Measurements from ENCODE around the gene TUT1. TPM values are rescaled to one million over a fixed set of nuclear protein-coding genes. Genes with fewer than 3 reads are reported as not detected.

The TUT1 gene
- total and polyA plus RNA-seq, 9 donors: 5.9 to 27.3 (median 18.3) TPM

- peak overlapping the region; percentile 2 to 68 for H3K27ac ChIP-seq
- intact Hi-C loops (cut with DNase I): loop anchor here in 2 of 4 donors (5.0 to 10.0 kb wide), 3 partner anchors 138 to 1059 kb away; partner anchors contain the start of genes PLAAT3 (in 1 of the 2) and SCGB1A1 (in 1 of the 2)
- TF ChIP-seq POLR2A (IDR thresholded peaks at IDR 0.05) (no peak), EP300 (IDR thresholded peaks at IDR 0.05) (no peak), CTCF (IDR thresholded peaks at IDR 0.05) (no peak)
- no peaks in the 10 kb centered on the region for H3K27me3 ChIP-seq
- H3K4me3 ChIP-seq: no peak overlapping the region
- H3K4me1 ChIP-seq (ENCODE audit: insufficient read depth): peaks cover 30% of the 10 kb centered on the region
- no peaks in the 10 kb centered on the region for H3K9me3 ChIP-seq
- 13 to 24% (median 19%) methylated on average over 4 of the region's 4 CpGs for WGBS, 3 donors
- DNase-seq: no peak
- no peaks in the 10 kb centered on the region for H3K36me3 ChIP-seq
Measured at GRCh38 chr11:62555464-62556107, 35.7 kb downstream of the TUT1 start.

- WGBS, 3 donors: 86 to 89% (median 86%) methylated on average over 7 of the region's 7 CpGs
- peaks cover 32% of the 10 kb centered on the region for H3K4me1 ChIP-seq (ENCODE audit: insufficient read depth)
- TF ChIP-seq CTCF (IDR thresholded peaks at IDR 0.05) (no peak), POLR2A (IDR thresholded peaks at IDR 0.05) (no peak), EP300 (IDR thresholded peaks at IDR 0.05) (no peak)
Measured at GRCh38 chr11:62554387-62555167, 36.7 kb downstream of the TUT1 start.

GRCh38 chr11:62553839-62554361 lies 37.4 kb downstream of the TUT1 start:
- 66 to 84% (median 81%) methylated on average over 8 of the region's 8 CpGs for WGBS, 3 donors
- Histone ChIP-seq H3K36me3 (no peaks in the 10 kb centered on the region), H3K27me3 (no peaks in the 10 kb centered on the region), H3K4me1 (ENCODE audit: insufficient read depth) (peaks cover 36% of the 10 kb centered on the region), H3K9me3 (no peaks in the 10 kb centered on the region), H3K27ac (peak overlapping the region; percentile 51 to 81), H3K4me3 (no peak overlapping the region)
- intact Hi-C loops (cut with DNase I): loop anchor here in 1 of 4 donors (10.0 kb wide), 1 partner anchor 1061 kb away; the partner anchor contains the start of gene PLAAT3
- no peak for DNase-seq
- TF ChIP-seq POLR2A (IDR thresholded peaks at IDR 0.05) (no peak), CTCF (IDR thresholded peaks at IDR 0.05) (no peak), EP300 (IDR thresholded peaks at IDR 0.05) (no peak)

More at GRCh38 chr11:62554387-62555167, 36.7 kb downstream of the TUT1 start:
- Histone ChIP-seq H3K9me3 (no peaks in the 10 kb centered on the region), H3K36me3 (no peaks in the 10 kb centered on the region), H3K4me3 (no peak overlapping the region), H3K27ac (peak overlapping the region in 1 of 2 donors; percentile 81), H3K27me3 (no peaks in the 10 kb centered on the region)
- intact Hi-C loops (cut with DNase I): loop anchor here in 2 of 4 donors (5.0 to 10.0 kb wide), 3 partner anchors 137 to 1060 kb away; partner anchors contain the start of genes PLAAT3 (in 1 of the 2) and SCGB1A1 (in 1 of the 2)
- peak in 2 of 5 donors; percentile 53 to 55 for DNase-seq

GRCh38 chr11:62553080-62553838 lies 38.1 kb downstream of the TUT1 start:
- Histone ChIP-seq H3K27me3 (no peaks in the 10 kb centered on the region), H3K27ac (peak overlapping the region; percentile 51 to 81), H3K36me3 (no peaks in the 10 kb centered on the region), H3K4me3 (no peak overlapping the region), H3K9me3 (no peaks in the 10 kb centered on the region), H3K4me1 (ENCODE audit: insufficient read depth) (peaks cover 38% of the 10 kb centered on the region)
- 11% methylated on average over 15 of the region's 15 CpGs for WGBS, 3 donors
- peak in 1 of 3 donors; percentile 15 for TF ChIP-seq CTCF (IDR thresholded peaks at IDR 0.05)
- no peak for TF ChIP-seq EP300 (IDR thresholded peaks at IDR 0.05)
- TF ChIP-seq POLR2A (IDR thresholded peaks at IDR 0.05): peak; percentile 29
- intact Hi-C loops (cut with DNase I): loop anchor here in 1 of 4 donors (10.0 kb wide), 1 partner anchor 1062 kb away; the partner anchor contains the start of gene PLAAT3
- DNase-seq: peak; percentile 82 to 86 (median 85)
